Neural cell (in vitro differentiated cells): ENCODE measurements around the gene CPNE5.

Experiments used
- EZH2 ChIP-seq: fragments of 200-600, 300-800 bp; shearing (Covaris generic), sonication (generic); IDR thresholded peaks from 2 replicates; pipeline ENCODE4 v1.6.1; 2014; ENCODE audit warnings: antibody characterized with exemption, low read length, borderline replicate concordance, mild to moderate bottlenecking; ENCODE audit not compliant: insufficient read depth, poor library complexity, severe bottlenecking
- POLR2AphosphoS5 ChIP-seq: IDR thresholded peaks from 2 replicates; pipeline ENCODE4 v1.6.1; 2012
- RAD21 ChIP-seq: fragments of 450-650 bp; conservative IDR thresholded peaks from 2 replicates; pipeline ENCODE4 v1.6.1; 2014; ENCODE audit warnings: antibody characterized with exemption, mild to moderate bottlenecking, moderate library complexity
- TF ChIP-seq, protein P1 (sequence below): fragments of 450-650 bp; IDR thresholded peaks from 2 replicates; pipeline ENCODE4 v1.5.1; 2014; ENCODE audit warnings: antibody characterized with exemption, mild to moderate bottlenecking, moderate library complexity; ENCODE audit not compliant: poor library complexity, severe bottlenecking

DNA sequence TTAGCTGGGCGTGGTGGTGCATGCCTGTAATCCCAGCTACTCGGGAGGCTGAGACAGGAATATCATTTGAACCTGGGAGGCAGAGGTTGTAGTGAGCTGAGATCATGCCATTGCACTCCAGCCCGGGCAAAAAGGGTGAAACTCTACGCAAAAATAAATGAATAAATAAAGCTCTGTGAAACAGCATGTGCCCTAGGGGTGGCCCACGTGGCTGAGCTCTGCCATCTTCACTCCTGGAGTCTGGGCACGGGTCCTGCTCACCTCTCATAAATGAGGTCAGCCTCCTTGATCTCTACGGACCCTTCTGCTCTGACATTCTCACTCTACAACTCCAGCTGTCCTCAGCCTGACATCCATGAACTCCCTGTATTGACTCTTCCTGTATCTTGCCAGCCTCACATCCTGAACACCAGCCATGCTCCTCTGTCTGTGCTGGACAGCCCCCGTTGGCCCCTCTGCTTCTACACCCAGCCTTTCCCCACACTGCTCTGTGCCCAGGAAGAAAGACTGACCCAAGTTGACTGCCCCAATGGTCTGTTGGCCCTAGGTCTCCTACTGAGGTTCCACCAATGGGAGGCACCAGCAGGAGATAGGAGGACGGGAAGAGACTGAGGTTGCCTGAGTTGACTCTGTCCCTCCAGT lies 21.9 kb downstream of the CPNE5 start:
- TF ChIP-seq POLR2AphosphoS5 (no peak), RAD21 (no peak), EZH2 (no peak)
- TF ChIP-seq, protein P1, sequence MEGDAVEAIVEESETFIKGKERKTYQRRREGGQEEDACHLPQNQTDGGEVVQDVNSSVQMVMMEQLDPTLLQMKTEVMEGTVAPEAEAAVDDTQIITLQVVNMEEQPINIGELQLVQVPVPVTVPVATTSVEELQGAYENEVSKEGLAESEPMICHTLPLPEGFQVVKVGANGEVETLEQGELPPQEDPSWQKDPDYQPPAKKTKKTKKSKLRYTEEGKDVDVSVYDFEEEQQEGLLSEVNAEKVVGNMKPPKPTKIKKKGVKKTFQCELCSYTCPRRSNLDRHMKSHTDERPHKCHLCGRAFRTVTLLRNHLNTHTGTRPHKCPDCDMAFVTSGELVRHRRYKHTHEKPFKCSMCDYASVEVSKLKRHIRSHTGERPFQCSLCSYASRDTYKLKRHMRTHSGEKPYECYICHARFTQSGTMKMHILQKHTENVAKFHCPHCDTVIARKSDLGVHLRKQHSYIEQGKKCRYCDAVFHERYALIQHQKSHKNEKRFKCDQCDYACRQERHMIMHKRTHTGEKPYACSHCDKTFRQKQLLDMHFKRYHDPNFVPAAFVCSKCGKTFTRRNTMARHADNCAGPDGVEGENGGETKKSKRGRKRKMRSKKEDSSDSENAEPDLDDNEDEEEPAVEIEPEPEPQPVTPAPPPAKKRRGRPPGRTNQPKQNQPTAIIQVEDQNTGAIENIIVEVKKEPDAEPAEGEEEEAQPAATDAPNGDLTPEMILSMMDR = no peak
